SK-N-SH (cell line): Measurements from ENCODE around the gene NOL4L. TPM values are rescaled to one million over a fixed set of nuclear protein-coding genes. Genes with fewer than 3 reads are reported as not detected.

Source experiments
- CTCF ChIA-PET: fragments of 300-600, 350-600 bp; formaldehyde crosslinking; extraction: SDS; loops from one replicate; lab custom pipeline; 2021; lab: Yijun Ruan, JAX
- POLR2A ChIA-PET: fragments of 350-600 bp; sonication (Branson Sonifier 250); formaldehyde crosslinking; extraction: SDS; loops from one replicate; lab custom pipeline; 2020; ENCODE audit warnings: antibody characterized with exemption, inconsistent platforms; lab: Yijun Ruan, JAX
- DNase-seq: peaks from one replicate; pipeline ENCODE4 v3.0.0; 2012
- H2AFZ ChIP-seq: fragments of 200-600 bp; sonication (generic); 2 replicates; pipeline ENCODE4 v1.8.1; 2016; ENCODE audit warnings: antibody characterized with exemption, mild to moderate bottlenecking, low read depth
- H3F3A ChIP-seq: fragments of 200-600 bp; sonication (generic); replicated peaks from 2 replicates; pipeline ENCODE3; 2016; ENCODE audit warnings: antibody characterized with exemption, mild to moderate bottlenecking; ENCODE audit not compliant: insufficient read depth
- H3K27ac ChIP-seq, 2 experiments: fragments of 200-500 bp in 1 of 2; fragments of 200-600 bp in 1 of 2; sonication (Bioruptor generic) in 1 of 2; sonication (generic), shearing (Covaris generic) in 1 of 2; 2 replicates each; pipeline versions ENCODE4 v1.5.1 to v1.6.1; 2014 to 2016; ENCODE audit warnings: low read depth in 2 of 2, inconsistent platforms in 1 of 2, low read length in 1 of 2, mild to moderate bottlenecking in 1 of 2, mixed read lengths in 1 of 2
- H3K27me3 ChIP-seq: fragments of 200-600 bp; sonication (generic), shearing (Covaris generic); 2 replicates; pipeline ENCODE4 v1.6.1; 2016; ENCODE audit warnings: mixed run types; ENCODE audit not compliant: insufficient read depth
- H3K36me3 ChIP-seq, 2 experiments: fragments of 200-500 bp in 1 of 2; fragments of 200-600 bp in 1 of 2; sonication (Bioruptor generic) in 1 of 2; sonication (generic) in 1 of 2; replicated peaks in 1 of 2; 2 replicates each; pipeline versions ENCODE3 to v1.5.1; 2014 to 2016; ENCODE audit warnings: low read length in 1 of 2, mild to moderate bottlenecking in 1 of 2; ENCODE audit not compliant: insufficient read depth in 2 of 2, control insufficient read depth in 1 of 2
- H3K4me1 ChIP-seq, 2 experiments: fragments of 200-500 bp in 1 of 2; fragments of 200-600 bp in 1 of 2; sonication (Bioruptor generic) in 1 of 2; sonication (generic), shearing (Covaris generic) in 1 of 2; 2 replicates each; pipeline versions ENCODE4 v1.5.1 to v1.6.1; 2014 to 2016; ENCODE audit warnings: low read depth in 1 of 2, low read length in 1 of 2, mixed run types in 1 of 2; ENCODE audit not compliant: insufficient read depth in 2 of 2, control insufficient read depth in 1 of 2
- H3K4me2 ChIP-seq: fragments of 200-600 bp; sonication (generic), shearing (Covaris generic); 2 replicates; pipeline ENCODE4 v1.6.1; 2017; ENCODE audit warnings: mixed run types
- H3K4me3 ChIP-seq, 2 experiments: fragments of 200-500 bp in 1 of 2; fragments of 200-600 bp in 1 of 2; sonication (Bioruptor generic) in 1 of 2; sonication (generic), shearing (Covaris generic) in 1 of 2; 2 replicates each; pipeline versions ENCODE4 v1.5.1 to v1.8.1; 2014 to 2016; ENCODE audit warnings: low read depth in 2 of 2, inconsistent platforms in 1 of 2, low read length in 1 of 2, mild to moderate bottlenecking in 1 of 2, mixed read lengths in 1 of 2, moderate library complexity in 1 of 2
- H3K79me2 ChIP-seq: fragments of 200-600 bp; sonication (generic); 2 replicates; pipeline ENCODE4 v1.8.1; 2017; ENCODE audit warnings: mild to moderate bottlenecking; ENCODE audit not compliant: insufficient read depth
- H3K9ac ChIP-seq: fragments of 200-600 bp; sonication (generic); 2 replicates; pipeline ENCODE4 v1.6.1; 2017; ENCODE audit warnings: mixed run types
- H3K9me2 ChIP-seq: fragments of 200-600 bp; sonication (generic); 2 replicates; pipeline ENCODE4 v1.6.1; 2017; ENCODE audit warnings: mixed run types
- H3K9me3 ChIP-seq: fragments of 200-600 bp; sonication (generic); 2 replicates; pipeline ENCODE4 v1.6.1; 2017; ENCODE audit warnings: mixed run types, mild to moderate bottlenecking, moderate library complexity
- H4K20me1 ChIP-seq: fragments of 200-600 bp; sonication (generic); 2 replicates; pipeline ENCODE4 v1.6.1; 2017; ENCODE audit warnings: mild to moderate bottlenecking, mixed run types; ENCODE audit not compliant: insufficient read depth
- EP300 ChIP-seq, 2 experiments: IDR thresholded peaks; 2 replicates each; pipeline versions ENCODE4 v1.4.0 to v1.6.1; 2012; ENCODE audit warnings: borderline replicate concordance in 1 of 2, low read depth in 1 of 2, low read length in 1 of 2
- MEF2A ChIP-seq: IDR thresholded peaks from 2 replicates; pipeline ENCODE4 v1.4.0; 2012; ENCODE audit warnings: low read depth, borderline replicate concordance
- NRF1 ChIP-seq: IDR thresholded peaks from 2 replicates; pipeline ENCODE4 v1.6.1; 2012; ENCODE audit warnings: low read depth, mild to moderate bottlenecking, low read length
- POLR2AphosphoS5 ChIP-seq: IDR thresholded peaks from 2 replicates; pipeline ENCODE4 v1.6.1; 2012; ENCODE audit warnings: low read depth, low read length
- RFX5 ChIP-seq: IDR thresholded peaks from 2 replicates; pipeline ENCODE4 v1.6.1; 2012; ENCODE audit warnings: mild to moderate bottlenecking, improper control_type of control experiment, low read length
- TCF12 ChIP-seq: IDR thresholded peaks from 2 replicates; pipeline ENCODE4 v1.4.0; 2012
- WGBS: methylation state at CpG from one replicate; pipeline ENCODE4 v1.1.6; 2017; ENCODE audit warnings: low lambda C conversion rate; 5-methylcytosine and 5-hydroxymethylcytosine counted together
- polyA plus RNA-seq, 3 experiments: library from polyadenylated mRNA; depleted of rRNA; stranded (reverse); fragments of >200 nt; gene quantifications; 2 replicates each; pipeline ENCODE4 v1.2.3, GENCODE V29; 2012
- TF ChIP-seq, protein P1 (sequence below): IDR thresholded peaks from 2 replicates; pipeline ENCODE4 v1.4.0; 2012; ENCODE audit warnings: low read depth, borderline replicate concordance
- TF ChIP-seq, protein P2 (sequence below): fragments of 150-350 bp; IDR thresholded peaks from 2 replicates; pipeline ENCODE4 v1.6.1; 2016; ENCODE audit warnings: mild to moderate bottlenecking, low read depth, low read length

Gene NOL4L
- polyA plus RNA-seq, 1 of the 3 experiments (the other 2 are of a cell fraction) = 14.3 TPM

DNA sequence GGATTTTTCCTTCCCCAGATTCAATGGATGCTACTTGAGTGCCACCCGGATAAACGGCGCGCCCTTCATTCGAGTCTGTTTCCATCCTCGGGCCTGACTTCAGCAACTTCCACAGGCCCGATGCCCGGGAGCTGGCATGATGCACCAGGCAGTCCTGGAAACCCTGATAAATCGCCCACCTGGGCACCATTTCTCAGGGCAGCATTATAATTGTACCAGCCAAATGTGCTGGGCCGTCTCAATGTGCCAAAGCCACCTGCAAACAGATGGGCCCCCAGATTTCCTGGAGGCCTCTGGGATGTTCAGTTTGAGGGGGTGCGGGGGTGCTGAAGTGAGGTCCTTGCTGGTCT, 65.8 kb downstream of the NOL4L start:
- Histone ChIP-seq H3K9ac (no peak overlapping the region), H3K79me2 (no peaks in the 10 kb centered on the region), H4K20me1 (no peaks in the 10 kb centered on the region), H3K27me3 (no peaks in the 10 kb centered on the region), H3K9me3 (no peaks in the 10 kb centered on the region), H3K9me2 (no peaks in the 10 kb centered on the region), H3K27ac (peak overlapping the region in 1 of 2 experiments; percentile 100; a peak in 2 of 4 replicates), H3K4me1 (peaks cover 0 to 87% of the 10 kb centered on the region in 2 experiments; a peak in 3 of 4 replicates), H3K4me3 (no peak overlapping the region)
- ChIA-PET CTCF (interaction anchor here (4.4 to 13.1 kb wide), 2 partner anchors 34 to 130 kb away, joined by 28 to 326 read pairs; no protein-coding TSS in a partner anchor), POLR2A (no interaction called here)
- WGBS = 87% methylated on average over 11 of the region's 11 CpGs
- no peak for DNase-seq
- TF ChIP-seq MEF2A = no peak
- TF ChIP-seq TCF12 = no peak
- TF ChIP-seq, protein P1, sequence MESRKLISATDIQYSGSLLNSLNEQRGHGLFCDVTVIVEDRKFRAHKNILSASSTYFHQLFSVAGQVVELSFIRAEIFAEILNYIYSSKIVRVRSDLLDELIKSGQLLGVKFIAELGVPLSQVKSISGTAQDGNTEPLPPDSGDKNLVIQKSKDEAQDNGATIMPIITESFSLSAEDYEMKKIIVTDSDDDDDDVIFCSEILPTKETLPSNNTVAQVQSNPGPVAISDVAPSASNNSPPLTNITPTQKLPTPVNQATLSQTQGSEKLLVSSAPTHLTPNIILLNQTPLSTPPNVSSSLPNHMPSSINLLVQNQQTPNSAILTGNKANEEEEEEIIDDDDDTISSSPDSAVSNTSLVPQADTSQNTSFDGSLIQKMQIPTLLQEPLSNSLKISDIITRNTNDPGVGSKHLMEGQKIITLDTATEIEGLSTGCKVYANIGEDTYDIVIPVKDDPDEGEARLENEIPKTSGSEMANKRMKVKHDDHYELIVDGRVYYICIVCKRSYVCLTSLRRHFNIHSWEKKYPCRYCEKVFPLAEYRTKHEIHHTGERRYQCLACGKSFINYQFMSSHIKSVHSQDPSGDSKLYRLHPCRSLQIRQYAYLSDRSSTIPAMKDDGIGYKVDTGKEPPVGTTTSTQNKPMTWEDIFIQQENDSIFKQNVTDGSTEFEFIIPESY = no peak
- no peak for TF ChIP-seq POLR2AphosphoS5
- no peak for TF ChIP-seq NRF1
- TF ChIP-seq RFX5 = no peak
- TF ChIP-seq, all 33 proteins: peak for 0
- Histone ChIP-seq H3K4me2 (no peak overlapping the region), H3F3A (no peaks in the 10 kb centered on the region), H2AFZ (no peak overlapping the region), H3K36me3 (no peaks in the 10 kb centered on the region)

DNA sequence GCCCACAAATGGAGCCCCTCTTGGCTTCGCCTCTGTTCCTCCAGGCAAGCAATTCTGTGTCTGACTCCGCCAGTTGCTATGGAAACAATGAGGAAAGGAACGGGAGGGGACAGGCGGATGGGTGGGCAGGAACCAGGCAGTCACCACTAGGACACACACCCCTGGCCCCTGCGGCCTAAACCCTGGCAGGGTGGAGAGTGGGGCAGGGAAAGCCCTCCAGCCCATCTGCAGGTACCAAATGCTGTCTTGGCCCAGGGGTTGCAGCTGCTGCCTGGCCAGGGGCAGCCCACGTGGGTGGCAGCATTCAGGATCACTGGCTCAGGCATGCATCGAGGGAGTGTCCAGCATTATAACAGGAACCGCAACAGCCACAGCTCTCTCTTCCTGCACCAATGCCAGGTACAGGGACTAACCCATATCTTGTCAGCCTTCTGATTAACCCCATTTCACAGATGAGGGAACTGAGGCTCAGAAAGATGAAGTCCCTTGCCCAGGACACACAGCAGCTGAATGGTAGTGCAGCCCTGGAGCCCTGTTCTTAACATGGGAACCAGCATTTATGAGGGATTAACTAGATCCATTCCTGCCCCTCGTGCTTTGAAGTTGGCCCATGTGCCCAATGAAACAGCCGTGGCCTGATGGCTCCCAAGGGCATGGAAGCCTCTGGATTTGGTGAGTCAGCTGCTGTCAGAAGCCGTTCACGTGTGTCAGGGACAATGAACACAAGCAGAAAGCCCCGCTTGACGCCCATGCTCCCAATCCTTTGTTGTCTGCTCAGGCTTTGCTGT, 66.3 kb downstream of the NOL4L start:
- peak overlapping the region in 1 of 2 experiments; percentile 100; a peak in 2 of 4 replicates for H3K27ac ChIP-seq
- H3K4me3 ChIP-seq = no peak overlapping the region
- WGBS = 73% methylated on average over 11 of the region's 14 CpGs
- H3K4me2 ChIP-seq = no peak overlapping the region
- POLR2A ChIA-PET = interaction anchor here (1.6 kb wide), 1 partner anchor 34 kb away, joined by 3 read pairs; no protein-coding TSS in a partner anchor
- H3K4me1 ChIP-seq = peaks cover 0 to 82% of the 10 kb centered on the region in 2 experiments; a peak in 3 of 4 replicates
- no peaks in the 10 kb centered on the region for H4K20me1 ChIP-seq
- no peaks in the 10 kb centered on the region for H3K79me2 ChIP-seq
- peak; percentile 65 for DNase-seq
- no peaks in the 10 kb centered on the region for H3K27me3 ChIP-seq
- no peaks in the 10 kb centered on the region for H3K9me3 ChIP-seq
- no peaks in the 10 kb centered on the region for H3F3A ChIP-seq
- H2AFZ ChIP-seq = no peak overlapping the region
- H3K9me2 ChIP-seq = no peaks in the 10 kb centered on the region
- peak in 1 of 2 experiments; percentile 21; a peak in 1 of 4 replicates for TF ChIP-seq EP300 (IDR thresholded peaks at IDR 0.05; ENCODE audit: borderline replicate concordance in 1 of 2, low read depth in 1 of 2, low read length in 1 of 2)
- no peak for TF ChIP-seq TCF12
- TF ChIP-seq, protein P2, sequence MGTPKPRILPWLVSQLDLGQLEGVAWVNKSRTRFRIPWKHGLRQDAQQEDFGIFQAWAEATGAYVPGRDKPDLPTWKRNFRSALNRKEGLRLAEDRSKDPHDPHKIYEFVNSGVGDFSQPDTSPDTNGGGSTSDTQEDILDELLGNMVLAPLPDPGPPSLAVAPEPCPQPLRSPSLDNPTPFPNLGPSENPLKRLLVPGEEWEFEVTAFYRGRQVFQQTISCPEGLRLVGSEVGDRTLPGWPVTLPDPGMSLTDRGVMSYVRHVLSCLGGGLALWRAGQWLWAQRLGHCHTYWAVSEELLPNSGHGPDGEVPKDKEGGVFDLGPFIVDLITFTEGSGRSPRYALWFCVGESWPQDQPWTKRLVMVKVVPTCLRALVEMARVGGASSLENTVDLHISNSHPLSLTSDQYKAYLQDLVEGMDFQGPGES = no peak
- no peak overlapping the region for H3K9ac ChIP-seq
- no peaks in the 10 kb centered on the region for H3K36me3 ChIP-seq
- CTCF ChIA-PET = interaction anchor here (4.4 to 13.1 kb wide), 2 partner anchors 34 to 131 kb away, joined by 28 to 326 read pairs; no protein-coding TSS in a partner anchor
